ENCODE measurements around the gene MRNIP.

The MRNIP gene

DNA sequence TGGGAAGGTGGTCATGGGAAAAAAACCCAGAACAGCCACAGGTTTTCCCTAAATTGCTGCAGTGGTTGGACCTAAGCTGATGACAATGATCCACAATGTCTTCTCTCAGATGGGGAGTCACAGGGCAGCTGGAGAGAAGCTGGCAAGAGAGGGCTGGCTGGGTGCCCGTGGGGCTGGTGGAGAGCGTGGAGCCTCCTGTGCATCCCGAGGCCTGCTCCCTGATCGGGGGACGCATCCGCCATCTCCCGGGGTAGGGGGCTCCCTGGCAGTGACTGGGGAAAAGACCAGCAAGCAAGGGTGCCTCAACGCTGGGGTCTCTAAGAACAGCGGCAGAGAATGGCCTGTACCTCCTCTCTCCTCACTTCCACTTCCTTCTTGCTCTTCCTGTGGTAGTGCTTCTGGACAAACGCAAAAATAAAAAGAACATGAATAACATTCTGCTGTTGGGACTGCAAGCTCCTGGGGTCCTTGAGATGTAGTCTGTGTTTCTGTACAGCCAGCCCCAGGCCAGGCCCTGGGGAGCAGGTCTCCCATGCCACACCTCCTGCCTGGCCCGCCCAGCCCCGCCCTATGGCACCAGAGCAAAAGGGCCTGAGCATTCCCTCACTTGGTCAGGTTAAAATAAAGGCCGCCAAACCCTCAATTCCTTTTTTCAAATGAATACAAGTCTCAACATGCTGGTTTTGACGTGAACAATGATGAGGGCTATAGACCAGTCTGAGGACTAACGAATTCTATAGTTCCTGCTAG lies 7.0 kb upstream of the MRNIP start:
- TF ChIP-seq SPI1 (IDR thresholded peaks at IDR 0.05; ENCODE audit: borderline replicate concordance, low read depth) (no peak), GABPA (IDR thresholded peaks at IDR 0.05; ENCODE audit: low read depth) (no peak), POLR2AphosphoS5 (IDR thresholded peaks at IDR 0.05; ENCODE audit: low read depth) (no peak)
- TF ChIP-seq, protein P1, sequence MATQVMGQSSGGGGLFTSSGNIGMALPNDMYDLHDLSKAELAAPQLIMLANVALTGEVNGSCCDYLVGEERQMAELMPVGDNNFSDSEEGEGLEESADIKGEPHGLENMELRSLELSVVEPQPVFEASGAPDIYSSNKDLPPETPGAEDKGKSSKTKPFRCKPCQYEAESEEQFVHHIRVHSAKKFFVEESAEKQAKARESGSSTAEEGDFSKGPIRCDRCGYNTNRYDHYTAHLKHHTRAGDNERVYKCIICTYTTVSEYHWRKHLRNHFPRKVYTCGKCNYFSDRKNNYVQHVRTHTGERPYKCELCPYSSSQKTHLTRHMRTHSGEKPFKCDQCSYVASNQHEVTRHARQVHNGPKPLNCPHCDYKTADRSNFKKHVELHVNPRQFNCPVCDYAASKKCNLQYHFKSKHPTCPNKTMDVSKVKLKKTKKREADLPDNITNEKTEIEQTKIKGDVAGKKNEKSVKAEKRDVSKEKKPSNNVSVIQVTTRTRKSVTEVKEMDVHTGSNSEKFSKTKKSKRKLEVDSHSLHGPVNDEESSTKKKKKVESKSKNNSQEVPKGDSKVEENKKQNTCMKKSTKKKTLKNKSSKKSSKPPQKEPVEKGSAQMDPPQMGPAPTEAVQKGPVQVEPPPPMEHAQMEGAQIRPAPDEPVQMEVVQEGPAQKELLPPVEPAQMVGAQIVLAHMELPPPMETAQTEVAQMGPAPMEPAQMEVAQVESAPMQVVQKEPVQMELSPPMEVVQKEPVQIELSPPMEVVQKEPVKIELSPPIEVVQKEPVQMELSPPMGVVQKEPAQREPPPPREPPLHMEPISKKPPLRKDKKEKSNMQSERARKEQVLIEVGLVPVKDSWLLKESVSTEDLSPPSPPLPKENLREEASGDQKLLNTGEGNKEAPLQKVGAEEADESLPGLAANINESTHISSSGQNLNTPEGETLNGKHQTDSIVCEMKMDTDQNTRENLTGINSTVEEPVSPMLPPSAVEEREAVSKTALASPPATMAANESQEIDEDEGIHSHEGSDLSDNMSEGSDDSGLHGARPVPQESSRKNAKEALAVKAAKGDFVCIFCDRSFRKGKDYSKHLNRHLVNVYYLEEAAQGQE (IDR thresholded peaks at IDR 0.05; ENCODE audit: insufficient replicate concordance, low read depth) = no peak
- TF ChIP-seq, protein P2, sequence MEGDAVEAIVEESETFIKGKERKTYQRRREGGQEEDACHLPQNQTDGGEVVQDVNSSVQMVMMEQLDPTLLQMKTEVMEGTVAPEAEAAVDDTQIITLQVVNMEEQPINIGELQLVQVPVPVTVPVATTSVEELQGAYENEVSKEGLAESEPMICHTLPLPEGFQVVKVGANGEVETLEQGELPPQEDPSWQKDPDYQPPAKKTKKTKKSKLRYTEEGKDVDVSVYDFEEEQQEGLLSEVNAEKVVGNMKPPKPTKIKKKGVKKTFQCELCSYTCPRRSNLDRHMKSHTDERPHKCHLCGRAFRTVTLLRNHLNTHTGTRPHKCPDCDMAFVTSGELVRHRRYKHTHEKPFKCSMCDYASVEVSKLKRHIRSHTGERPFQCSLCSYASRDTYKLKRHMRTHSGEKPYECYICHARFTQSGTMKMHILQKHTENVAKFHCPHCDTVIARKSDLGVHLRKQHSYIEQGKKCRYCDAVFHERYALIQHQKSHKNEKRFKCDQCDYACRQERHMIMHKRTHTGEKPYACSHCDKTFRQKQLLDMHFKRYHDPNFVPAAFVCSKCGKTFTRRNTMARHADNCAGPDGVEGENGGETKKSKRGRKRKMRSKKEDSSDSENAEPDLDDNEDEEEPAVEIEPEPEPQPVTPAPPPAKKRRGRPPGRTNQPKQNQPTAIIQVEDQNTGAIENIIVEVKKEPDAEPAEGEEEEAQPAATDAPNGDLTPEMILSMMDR (IDR thresholded peaks at IDR 0.05; ENCODE audit: insufficient read depth, low read length) = no peak
- DNase-seq (ENCODE audit: low read depth in 1 of 2, low spot score in 1 of 2) = no peak
- no peaks in the 10 kb centered on the region for H3K27me3 ChIP-seq (ENCODE audit: insufficient read depth, poor library complexity, severe bottlenecking)

DNA sequence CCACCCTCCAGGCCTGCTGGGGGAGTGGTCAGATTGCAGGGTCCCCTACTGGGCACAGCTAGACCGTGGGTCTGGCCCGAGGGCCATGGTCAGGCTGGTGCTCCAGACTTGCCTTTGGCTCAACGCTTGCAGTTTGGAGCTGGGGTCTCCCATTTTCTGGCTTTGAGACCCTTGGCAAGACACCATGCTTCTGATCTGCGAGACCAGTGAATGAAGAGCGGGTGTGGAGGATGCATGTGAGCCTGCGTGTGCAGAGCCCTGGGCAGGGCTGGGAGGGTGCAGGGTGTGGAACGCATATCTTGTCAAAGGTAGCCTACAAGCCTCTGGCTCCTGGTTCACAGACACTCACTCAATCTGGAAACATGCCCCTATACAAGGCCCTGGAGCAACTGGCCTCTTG lies 6.1 kb upstream of the MRNIP start:
- no peak for DNase-seq (ENCODE audit: low read depth in 1 of 2, low spot score in 1 of 2)
- TF ChIP-seq SPI1 (IDR thresholded peaks at IDR 0.05; ENCODE audit: borderline replicate concordance, low read depth) (no peak), GABPA (IDR thresholded peaks at IDR 0.05; ENCODE audit: low read depth) (no peak), POLR2AphosphoS5 (IDR thresholded peaks at IDR 0.05; ENCODE audit: low read depth) (no peak)
- TF ChIP-seq, protein P2 (IDR thresholded peaks at IDR 0.05; ENCODE audit: insufficient read depth, low read length) = no peak
- TF ChIP-seq, protein P1 (IDR thresholded peaks at IDR 0.05; ENCODE audit: insufficient replicate concordance, low read depth) = no peak
- Histone ChIP-seq H3K4me3 (replicated peaks; ENCODE audit: insufficient read depth, low read length) (no peak overlapping the region), H3K27ac (replicated peaks) (no peak overlapping the region), H3K27me3 (ENCODE audit: insufficient read depth, poor library complexity, severe bottlenecking) (no peaks in the 10 kb centered on the region)

More for the DNA sequence above, 7.0 kb upstream of the MRNIP start:
- Histone ChIP-seq H3K27ac (replicated peaks) (no peak overlapping the region), H3K4me3 (replicated peaks; ENCODE audit: insufficient read depth, low read length) (no peak overlapping the region)

DNA sequence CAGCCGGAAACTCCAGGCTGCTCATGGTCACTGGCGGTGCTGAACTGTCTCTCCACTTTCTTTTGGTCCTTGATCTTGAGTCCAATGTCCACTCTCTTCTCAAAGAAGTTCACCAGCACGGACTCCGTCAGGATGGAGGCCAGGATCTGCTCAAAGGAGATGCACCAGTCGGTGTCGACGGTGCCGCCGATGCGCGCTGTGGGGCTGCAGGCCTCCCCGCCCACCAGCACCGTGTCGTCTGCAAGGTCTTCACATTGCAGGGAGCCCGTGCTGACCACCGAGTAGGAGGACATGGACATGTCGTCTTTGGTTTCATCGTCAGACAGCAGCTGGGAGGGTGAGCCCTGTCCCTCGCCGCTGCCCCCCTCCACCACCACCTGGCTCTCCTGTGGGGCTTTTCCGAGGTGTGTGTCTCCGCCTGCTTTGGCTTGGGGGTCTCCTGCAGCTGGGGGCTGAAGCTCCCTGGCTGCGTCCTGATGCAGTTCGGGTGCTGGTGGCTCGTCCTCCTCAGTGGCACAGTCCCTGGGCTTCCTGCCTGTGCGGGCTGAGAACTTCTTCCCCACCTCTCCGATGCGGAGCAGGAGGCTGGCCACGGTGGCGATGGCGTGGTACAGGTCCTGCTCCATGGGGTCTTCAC lies 5.0 kb upstream of the MRNIP start:
- DNase-seq (ENCODE audit: low read depth in 1 of 2, low spot score in 1 of 2) = no peak
- no peak for TF ChIP-seq POLR2AphosphoS5 (IDR thresholded peaks at IDR 0.05; ENCODE audit: low read depth)
- TF ChIP-seq, protein P1 (IDR thresholded peaks at IDR 0.05; ENCODE audit: insufficient replicate concordance, low read depth) = no peak

More for the DNA sequence above, 5.0 kb upstream of the MRNIP start:
- Histone ChIP-seq H3K27me3 (ENCODE audit: insufficient read depth, poor library complexity, severe bottlenecking) (no peaks in the 10 kb centered on the region), H3K4me3 (replicated peaks; ENCODE audit: insufficient read depth, low read length) (no peak overlapping the region), H3K27ac (replicated peaks) (no peak overlapping the region)

Data from HL-60 (cell line).